GM12878 (cell line): ENCODE results near the gene LILRB2. TPM values are rescaled to one million over a fixed set of nuclear protein-coding genes. Genes with fewer than 3 reads are reported as not detected.

Source experiments
- ATAC-seq: fragments of 200-7000 bp; cut with Tn5 transposase; 3 replicates; pipeline ENCODE4 v1.9.1; 2020; ENCODE audit warnings: mild to moderate bottlenecking, moderate library complexity
- BruUV-seq: library from RNA; stranded (reverse); fragments of 400-500 nt; replicated peaks from 2 replicates; lab custom pipeline; 2021; lab: Mats Ljungman, UMichigan
- CTCF ChIA-PET: fragments of 300-600 bp; sonication (Branson Sonifier 250); formaldehyde crosslinking; extraction: SDS; loops from one replicate; lab custom pipeline; 2021; ENCODE audit warnings: inconsistent platforms; lab: Yijun Ruan, JAX
- POLR2A ChIA-PET: fragments of 350-600 bp; formaldehyde crosslinking; extraction: SDS; loops from one replicate; lab custom pipeline; 2021; ENCODE audit warnings: inconsistent platforms; lab: Charles Lee
- RAD21 ChIA-PET: fragments of 300-600 bp; sonication (Branson Sonifier 250); formaldehyde crosslinking; loops from one replicate; lab custom pipeline; 2023; ENCODE audit warnings: antibody characterized with exemption; ENCODE audit not compliant: unreplicated experiment; lab: Charles Lee
- SMC1A ChIA-PET: fragments of 300-600 bp; sonication (Branson Sonifier 250); formaldehyde crosslinking; loops from one replicate; lab custom pipeline; 2023; ENCODE audit not compliant: unreplicated experiment, uncharacterized antibody; lab: Charles Lee
- DNase-seq: peaks from one replicate; pipeline ENCODE4 v3.0.0-alpha.2; 2011; ENCODE audit warnings: low read depth, low spot score
- FAIRE-seq: peaks from 3 replicates; lab custom pipeline; 2011; peaks lifted over from hg19 to GRCh38; lab: Jason Lieb, UNC
- H2AFZ ChIP-seq: 2 replicates; pipeline ENCODE4 v1.6.0; 2011; ENCODE audit warnings: low read depth, low read length, control low read depth; ENCODE audit not compliant: control insufficient read depth
- H3K27ac ChIP-seq: 2 replicates; pipeline ENCODE4 v1.5.1; 2011; ENCODE audit warnings: control low read depth; ENCODE audit not compliant: control insufficient read depth, insufficient read depth
- H3K27me3 ChIP-seq, 2 experiments: replicated peaks in 1 of 2; 2 replicates each; pipeline versions ENCODE4 v1.6.0 to v1.6.1; 2011; ENCODE audit warnings: low read length in 1 of 2; ENCODE audit not compliant: control insufficient read depth in 2 of 2, insufficient read depth in 2 of 2
- H3K36me3 ChIP-seq, 2 experiments: 2 replicates each; pipeline ENCODE4 v1.5.1; 2011; ENCODE audit warnings: low read length in 1 of 2; ENCODE audit not compliant: control insufficient read depth in 2 of 2, insufficient read depth in 2 of 2
- H3K4me1 ChIP-seq: 2 replicates; pipeline ENCODE4 v1.6.1; 2011; ENCODE audit warnings: mild to moderate bottlenecking, low read length, moderate library complexity, mixed read lengths; ENCODE audit not compliant: control insufficient read depth, insufficient read depth
- H3K4me2 ChIP-seq: 2 replicates; pipeline ENCODE4 v1.6.0; 2011; ENCODE audit warnings: control low read depth; ENCODE audit not compliant: control insufficient read depth, insufficient read depth
- H3K4me3 ChIP-seq: fragments of 200-600 bp; sonication (generic); 2 replicates; pipeline ENCODE4 v1.5.1; 2016
- H3K79me2 ChIP-seq: 2 replicates; pipeline ENCODE4 v1.6.0; 2011; ENCODE audit warnings: low read length; ENCODE audit not compliant: control insufficient read depth, insufficient read depth
- H3K9ac ChIP-seq: 2 replicates; pipeline ENCODE4 v1.8.0; 2011; ENCODE audit warnings: low read length, control low read depth, mixed read lengths; ENCODE audit not compliant: control insufficient read depth, insufficient read depth
- H3K9me3 ChIP-seq: replicated peaks from 3 replicates; pipeline ENCODE4 v1.5.1; 2011; ENCODE audit warnings: mild to moderate bottlenecking, low read length; ENCODE audit not compliant: control insufficient read depth, insufficient read depth
- H4K20me1 ChIP-seq: 2 replicates; pipeline ENCODE4 v1.6.0; 2011; ENCODE audit not compliant: control insufficient read depth, insufficient read depth
- BACH1 ChIP-seq: fragments of 450-650 bp; IDR thresholded peaks from 2 replicates; pipeline ENCODE4 v1.6.1; 2017; ENCODE audit warnings: mild to moderate bottlenecking, borderline replicate concordance
- CBFB ChIP-seq: IDR thresholded peaks from 2 replicates; pipeline ENCODE4 v1.6.1; 2016; ENCODE audit warnings: antibody characterized with exemption, low read depth
- ETV6 ChIP-seq, 2 experiments: fragments of 450-650 bp in 1 of 2; IDR thresholded peaks in 1 of 2; conservative IDR thresholded peaks in 1 of 2; 2 replicates each; pipeline ENCODE4 v1.6.1; 2014; ENCODE audit warnings: antibody characterized with exemption in 1 of 2, borderline replicate concordance in 1 of 2, low read depth in 1 of 2, mild to moderate bottlenecking in 1 of 2, moderate library complexity in 1 of 2
- FOXK2 ChIP-seq: fragments of 450-650 bp; IDR thresholded peaks from 2 replicates; pipeline ENCODE4 v1.6.1; 2017; ENCODE audit warnings: mild to moderate bottlenecking, moderate library complexity
- HDGF ChIP-seq: fragments of 450-650 bp; IDR thresholded peaks from 2 replicates; pipeline ENCODE4 v1.6.1; 2016; ENCODE audit warnings: antibody characterized with exemption
- NFYB ChIP-seq: IDR thresholded peaks from 2 replicates; pipeline ENCODE4 v1.6.1; 2011; ENCODE audit warnings: low read depth, mild to moderate bottlenecking, low read length, improper control_type of control experiment, moderate library complexity; ENCODE audit not compliant: insufficient read depth
- POLR2A ChIP-seq: IDR thresholded peaks from 2 replicates; pipeline ENCODE4 v1.6.1; 2011; ENCODE audit warnings: low read depth, mild to moderate bottlenecking, low read length
- SMAD1 ChIP-seq: fragments of 450-650 bp; IDR thresholded peaks from 2 replicates; pipeline ENCODE4 v1.6.1; 2018; ENCODE audit warnings: mild to moderate bottlenecking, low read depth; ENCODE audit not compliant: partially characterized antibody
- SPI1 ChIP-seq: IDR thresholded peaks from 2 replicates; pipeline ENCODE4 v1.6.1; 2011; ENCODE audit warnings: low read depth, mild to moderate bottlenecking, low read length, moderate library complexity, borderline replicate concordance; ENCODE audit not compliant: insufficient read depth
- STAT3 ChIP-seq: IDR thresholded peaks from 2 replicates; pipeline ENCODE4 v1.6.1; 2011; ENCODE audit warnings: low read depth, low read length, improper control_type of control experiment
- ZNF217 ChIP-seq: fragments of 450-650 bp; IDR thresholded peaks from 2 replicates; pipeline ENCODE4 v1.6.1; 2017; ENCODE audit warnings: antibody characterized with exemption, mild to moderate bottlenecking
- ZSCAN29 ChIP-seq: fragments of 450-650 bp; IDR thresholded peaks from 2 replicates; pipeline ENCODE4 v1.6.1; 2017; ENCODE audit warnings: mild to moderate bottlenecking, moderate library complexity
- WGBS: methylation state at CpG from one replicate; pipeline ENCODE4 v1.1.6; 2016; ENCODE audit warnings: low lambda C conversion rate; ENCODE audit not compliant: insufficient replicate concordance, insufficient coverage; ENCODE audit errors: missing lambda C conversion rate; 5-methylcytosine and 5-hydroxymethylcytosine counted together
- in situ Hi-C: fragments of 300-500 bp; cut with MboI; formaldehyde crosslinking; loops from 9 replicates; pipeline ENCODE4 v1.14.3; 2018; ENCODE audit warnings: mixed read lengths
- intact Hi-C: fragments of 100-400 bp; cut with micrococcal nuclease; formaldehyde crosslinking; loops from one replicate; pipeline ENCODE4 v1.14.2; 2022; ENCODE audit not compliant: unreplicated experiment
- polyA plus RNA-seq, 11 experiments: library from polyadenylated mRNA; depleted of rRNA in 4 of 11; unstranded in 6 of 11; stranded (reverse) in 5 of 11; fragments of >200 nt; fragmentation: Nextera tagmentation in 4 of 11; fragmentation: Illumina TruSeq in 1 of 11; extraction: Ambion mirVana in 4 of 11; extraction: Trizol in 1 of 11; gene quantifications; 1 replicate in 1 of 11; 2 replicates in 10 of 11; pipeline versions ENCODE4 v1.2.1 to v1.2.3, GENCODE V29; 2011 to 2016; ENCODE audit warnings: inconsistent platforms in 2 of 11, missing spikeins in 2 of 11, low read depth in 1 of 11
- total RNA-seq, 4 experiments: library from RNA; depleted of rRNA in 3 of 4; stranded (reverse); fragments of >200 nt in 3 of 4; fragmentation: Illumina TruSeq in 1 of 4; extraction: Trizol in 1 of 4; gene quantifications; 2 replicates each; pipeline versions ENCODE4 v1.2.1 to v1.2.3, GENCODE V29; 2013 to 2021
- TF ChIP-seq, protein P1 (sequence below): IDR thresholded peaks from 2 replicates; pipeline ENCODE4 v1.6.1; 2012; ENCODE audit warnings: mild to moderate bottlenecking, low read depth, low read length
- TF ChIP-seq, protein P2 (sequence below): IDR thresholded peaks from 2 replicates; pipeline ENCODE4 v1.6.1; 2012; ENCODE audit warnings: low read depth, low read length, improper control_type of control experiment
- TF ChIP-seq, protein P3 (sequence below): fragments of 450-650 bp; formaldehyde crosslinking; IDR thresholded peaks from 2 replicates; pipeline ENCODE4 v1.5.0; 2022; ENCODE audit warnings: mild to moderate bottlenecking, missing genetic modification characterization
- TF ChIP-seq, protein P4 (sequence below): fragments of 450-650 bp; IDR thresholded peaks from 2 replicates; pipeline ENCODE4 v1.6.1; 2017; ENCODE audit warnings: borderline replicate concordance

The LILRB2 gene
- total and polyA plus RNA-seq, 10 of the 15 experiments (the other 5 are each of a cell fraction or from before 2014, with no cell fraction given): 0.08 to 0.18 (median 0.15) TPM; not detected in 4

DNA sequence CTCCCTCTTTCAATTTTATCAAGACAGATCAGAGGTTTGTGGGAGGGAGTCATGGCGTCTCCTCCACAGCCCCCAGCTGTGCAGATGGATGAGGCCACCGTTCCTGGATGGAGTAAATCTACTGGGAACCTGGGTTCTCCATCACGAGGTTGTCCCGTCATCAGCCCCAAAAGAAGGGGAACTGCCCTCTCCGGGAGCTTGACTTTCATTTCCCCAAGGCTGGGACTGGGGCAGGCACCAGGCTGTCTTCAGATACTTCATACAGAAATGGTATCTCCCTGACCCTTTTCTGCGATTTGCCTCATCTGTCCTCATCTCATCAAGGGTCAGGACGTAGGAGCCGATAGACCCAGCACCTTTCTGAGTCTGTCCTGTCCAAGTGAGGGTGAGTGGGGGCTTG lies 9.8 kb downstream of the LILRB2 start:
- in situ Hi-C loops (no loop called here), intact Hi-C loops (no loop called here)
- ChIA-PET RAD21 (no interaction called here), POLR2A (no interaction called here), CTCF (interaction anchor here (7.1 kb wide), 1 partner anchor 119 kb away, joined by 60 read pairs; no protein-coding TSS in a partner anchor), SMC1A (interaction anchor here (0.8 kb wide), 1 partner anchor 39 kb away, joined by 3 read pairs; no protein-coding TSS in a partner anchor)
- H3K4me2 ChIP-seq: no peak overlapping the region
- H4K20me1 ChIP-seq: no peaks in the 10 kb centered on the region
- no peaks in the 10 kb centered on the region for H3K36me3 ChIP-seq
- H3K9me3 ChIP-seq: no peaks in the 10 kb centered on the region; the same call in 2 of the 3 replicates
- TF ChIP-seq SPI1 (no peak), FOXK2 (no peak), POLR2A (no peak), BACH1 (no peak), ZNF217 (no peak), NFYB (no peak), ETV6 (conservative IDR thresholded peaks at IDR 0.05 in 1 of 2, IDR thresholded peaks at IDR 0.05 in 1 of 2; ENCODE audit: borderline replicate concordance in 1 of 2, low read depth in 1 of 2) (no peak), CBFB (no peak), SMAD1 (no peak), ZSCAN29 (no peak), HDGF (no peak), STAT3 (no peak)
- TF ChIP-seq, protein P1, sequence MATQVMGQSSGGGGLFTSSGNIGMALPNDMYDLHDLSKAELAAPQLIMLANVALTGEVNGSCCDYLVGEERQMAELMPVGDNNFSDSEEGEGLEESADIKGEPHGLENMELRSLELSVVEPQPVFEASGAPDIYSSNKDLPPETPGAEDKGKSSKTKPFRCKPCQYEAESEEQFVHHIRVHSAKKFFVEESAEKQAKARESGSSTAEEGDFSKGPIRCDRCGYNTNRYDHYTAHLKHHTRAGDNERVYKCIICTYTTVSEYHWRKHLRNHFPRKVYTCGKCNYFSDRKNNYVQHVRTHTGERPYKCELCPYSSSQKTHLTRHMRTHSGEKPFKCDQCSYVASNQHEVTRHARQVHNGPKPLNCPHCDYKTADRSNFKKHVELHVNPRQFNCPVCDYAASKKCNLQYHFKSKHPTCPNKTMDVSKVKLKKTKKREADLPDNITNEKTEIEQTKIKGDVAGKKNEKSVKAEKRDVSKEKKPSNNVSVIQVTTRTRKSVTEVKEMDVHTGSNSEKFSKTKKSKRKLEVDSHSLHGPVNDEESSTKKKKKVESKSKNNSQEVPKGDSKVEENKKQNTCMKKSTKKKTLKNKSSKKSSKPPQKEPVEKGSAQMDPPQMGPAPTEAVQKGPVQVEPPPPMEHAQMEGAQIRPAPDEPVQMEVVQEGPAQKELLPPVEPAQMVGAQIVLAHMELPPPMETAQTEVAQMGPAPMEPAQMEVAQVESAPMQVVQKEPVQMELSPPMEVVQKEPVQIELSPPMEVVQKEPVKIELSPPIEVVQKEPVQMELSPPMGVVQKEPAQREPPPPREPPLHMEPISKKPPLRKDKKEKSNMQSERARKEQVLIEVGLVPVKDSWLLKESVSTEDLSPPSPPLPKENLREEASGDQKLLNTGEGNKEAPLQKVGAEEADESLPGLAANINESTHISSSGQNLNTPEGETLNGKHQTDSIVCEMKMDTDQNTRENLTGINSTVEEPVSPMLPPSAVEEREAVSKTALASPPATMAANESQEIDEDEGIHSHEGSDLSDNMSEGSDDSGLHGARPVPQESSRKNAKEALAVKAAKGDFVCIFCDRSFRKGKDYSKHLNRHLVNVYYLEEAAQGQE: no peak
- TF ChIP-seq, protein P2, sequence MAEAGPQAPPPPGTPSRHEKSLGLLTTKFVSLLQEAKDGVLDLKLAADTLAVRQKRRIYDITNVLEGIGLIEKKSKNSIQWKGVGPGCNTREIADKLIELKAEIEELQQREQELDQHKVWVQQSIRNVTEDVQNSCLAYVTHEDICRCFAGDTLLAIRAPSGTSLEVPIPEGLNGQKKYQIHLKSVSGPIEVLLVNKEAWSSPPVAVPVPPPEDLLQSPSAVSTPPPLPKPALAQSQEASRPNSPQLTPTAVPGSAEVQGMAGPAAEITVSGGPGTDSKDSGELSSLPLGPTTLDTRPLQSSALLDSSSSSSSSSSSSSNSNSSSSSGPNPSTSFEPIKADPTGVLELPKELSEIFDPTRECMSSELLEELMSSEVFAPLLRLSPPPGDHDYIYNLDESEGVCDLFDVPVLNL: no peak
- TF ChIP-seq, protein P3, sequence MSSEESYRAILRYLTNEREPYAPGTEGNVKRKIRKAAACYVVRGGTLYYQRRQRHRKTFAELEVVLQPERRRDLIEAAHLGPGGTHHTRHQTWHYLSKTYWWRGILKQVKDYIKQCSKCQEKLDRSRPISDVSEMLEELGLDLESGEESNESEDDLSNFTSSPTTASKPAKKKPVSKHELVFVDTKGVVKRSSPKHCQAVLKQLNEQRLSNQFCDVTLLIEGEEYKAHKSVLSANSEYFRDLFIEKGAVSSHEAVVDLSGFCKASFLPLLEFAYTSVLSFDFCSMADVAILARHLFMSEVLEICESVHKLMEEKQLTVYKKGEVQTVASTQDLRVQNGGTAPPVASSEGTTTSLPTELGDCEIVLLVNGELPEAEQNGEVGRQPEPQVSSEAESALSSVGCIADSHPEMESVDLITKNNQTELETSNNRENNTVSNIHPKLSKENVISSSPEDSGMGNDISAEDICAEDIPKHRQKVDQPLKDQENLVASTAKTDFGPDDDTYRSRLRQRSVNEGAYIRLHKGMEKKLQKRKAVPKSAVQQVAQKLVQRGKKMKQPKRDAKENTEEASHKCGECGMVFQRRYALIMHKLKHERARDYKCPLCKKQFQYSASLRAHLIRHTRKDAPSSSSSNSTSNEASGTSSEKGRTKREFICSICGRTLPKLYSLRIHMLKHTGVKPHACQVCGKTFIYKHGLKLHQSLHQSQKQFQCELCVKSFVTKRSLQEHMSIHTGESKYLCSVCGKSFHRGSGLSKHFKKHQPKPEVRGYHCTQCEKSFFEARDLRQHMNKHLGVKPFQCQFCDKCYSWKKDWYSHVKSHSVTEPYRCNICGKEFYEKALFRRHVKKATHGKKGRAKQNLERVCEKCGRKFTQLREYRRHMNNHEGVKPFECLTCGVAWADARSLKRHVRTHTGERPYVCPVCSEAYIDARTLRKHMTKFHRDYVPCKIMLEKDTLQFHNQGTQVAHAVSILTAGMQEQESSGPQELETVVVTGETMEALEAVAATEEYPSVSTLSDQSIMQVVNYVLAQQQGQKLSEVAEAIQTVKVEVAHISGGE (CRISPR knock-in tag): no peak
- TF ChIP-seq, protein P4, sequence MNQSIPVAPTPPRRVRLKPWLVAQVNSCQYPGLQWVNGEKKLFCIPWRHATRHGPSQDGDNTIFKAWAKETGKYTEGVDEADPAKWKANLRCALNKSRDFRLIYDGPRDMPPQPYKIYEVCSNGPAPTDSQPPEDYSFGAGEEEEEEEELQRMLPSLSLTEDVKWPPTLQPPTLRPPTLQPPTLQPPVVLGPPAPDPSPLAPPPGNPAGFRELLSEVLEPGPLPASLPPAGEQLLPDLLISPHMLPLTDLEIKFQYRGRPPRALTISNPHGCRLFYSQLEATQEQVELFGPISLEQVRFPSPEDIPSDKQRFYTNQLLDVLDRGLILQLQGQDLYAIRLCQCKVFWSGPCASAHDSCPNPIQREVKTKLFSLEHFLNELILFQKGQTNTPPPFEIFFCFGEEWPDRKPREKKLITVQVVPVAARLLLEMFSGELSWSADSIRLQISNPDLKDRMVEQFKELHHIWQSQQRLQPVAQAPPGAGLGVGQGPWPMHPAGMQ: no peak
- FAIRE-seq (no peak), ATAC-seq (no peak), DNase-seq (no peak)
- H3K4me1 ChIP-seq: no peaks in the 10 kb centered on the region
- no peak overlapping the region for H2AFZ ChIP-seq
- H3K27ac ChIP-seq: no peak overlapping the region
- 21% methylated on average over 8 of the region's 8 CpGs for WGBS
- no TSS peak for BruUV-seq
- no peak overlapping the region for H3K4me3 ChIP-seq
- no peaks in the 10 kb centered on the region for H3K79me2 ChIP-seq
- no peak overlapping the region for H3K9ac ChIP-seq
- peaks cover 0 to 3% of the 10 kb centered on the region in 2 experiments; a peak in 1 of 4 replicates for H3K27me3 ChIP-seq
